RWPE2 (cell line): ENCODE data around the gene DPEP3.
A peak's percentile ranks its signal among the peaks of the same experiment; 100 is the strongest.
"Not testable (repeated sequence)": the region's sequence is repeated elsewhere in the genome, so short reads cannot be mapped to it uniquely, and the experiment has no call there.

Experiments
- ATAC-seq: fragments of 200-7000 bp; cut with Tn5 transposase; 3 replicates; pipeline ENCODE4 v1.9.1; 2021; ENCODE audit warnings: low read depth
- DNase-seq: peaks from one replicate; pipeline ENCODE4 v3.0.0-alpha.2; 2020; ENCODE audit warnings: low spot score
- H3K27ac ChIP-seq: fragments of 450-650 bp; 2 replicates; pipeline ENCODE4 v1.5.1; 2017; ENCODE audit warnings: mild to moderate bottlenecking; ENCODE audit not compliant: poor library complexity, severe bottlenecking
- H3K27me3 ChIP-seq: fragments of 250-450 bp; sonication (Bioruptor Pico); 2 replicates; pipeline ENCODE4 v1.5.1; 2021; ENCODE audit warnings: mild to moderate bottlenecking, moderate library complexity; ENCODE audit not compliant: insufficient read depth, poor library complexity, severe bottlenecking
- H3K36me3 ChIP-seq: fragments of 250-450 bp; sonication (Bioruptor Pico); 2 replicates; pipeline ENCODE4 v1.5.1; 2020; ENCODE audit warnings: low read depth, mild to moderate bottlenecking, moderate library complexity
- H3K4me1 ChIP-seq: fragments of 250-450 bp; sonication (Bioruptor Pico); 2 replicates; pipeline ENCODE4 v1.5.1; 2021; ENCODE audit warnings: mild to moderate bottlenecking, moderate library complexity; ENCODE audit not compliant: insufficient read depth, poor library complexity, severe bottlenecking
- H3K4me3 ChIP-seq: fragments of 250-450 bp; sonication (Bioruptor Pico); 2 replicates; pipeline ENCODE4 v1.5.1; 2021; ENCODE audit warnings: mild to moderate bottlenecking, moderate library complexity; ENCODE audit not compliant: severe bottlenecking
- H3K9me3 ChIP-seq: fragments of 250-450 bp; sonication (Bioruptor Pico); 2 replicates; pipeline ENCODE4 v1.5.1; 2021; ENCODE audit warnings: mild to moderate bottlenecking, moderate library complexity; ENCODE audit not compliant: severe bottlenecking
- TF ChIP-seq, protein P1 (sequence below): fragments of 450-650 bp; IDR thresholded peaks from one replicate; pipeline ENCODE4 v1.5.1; 2017; ENCODE audit warnings: mild to moderate bottlenecking, moderate library complexity; ENCODE audit not compliant: poor library complexity, severe bottlenecking

DPEP3 gene

DNA sequence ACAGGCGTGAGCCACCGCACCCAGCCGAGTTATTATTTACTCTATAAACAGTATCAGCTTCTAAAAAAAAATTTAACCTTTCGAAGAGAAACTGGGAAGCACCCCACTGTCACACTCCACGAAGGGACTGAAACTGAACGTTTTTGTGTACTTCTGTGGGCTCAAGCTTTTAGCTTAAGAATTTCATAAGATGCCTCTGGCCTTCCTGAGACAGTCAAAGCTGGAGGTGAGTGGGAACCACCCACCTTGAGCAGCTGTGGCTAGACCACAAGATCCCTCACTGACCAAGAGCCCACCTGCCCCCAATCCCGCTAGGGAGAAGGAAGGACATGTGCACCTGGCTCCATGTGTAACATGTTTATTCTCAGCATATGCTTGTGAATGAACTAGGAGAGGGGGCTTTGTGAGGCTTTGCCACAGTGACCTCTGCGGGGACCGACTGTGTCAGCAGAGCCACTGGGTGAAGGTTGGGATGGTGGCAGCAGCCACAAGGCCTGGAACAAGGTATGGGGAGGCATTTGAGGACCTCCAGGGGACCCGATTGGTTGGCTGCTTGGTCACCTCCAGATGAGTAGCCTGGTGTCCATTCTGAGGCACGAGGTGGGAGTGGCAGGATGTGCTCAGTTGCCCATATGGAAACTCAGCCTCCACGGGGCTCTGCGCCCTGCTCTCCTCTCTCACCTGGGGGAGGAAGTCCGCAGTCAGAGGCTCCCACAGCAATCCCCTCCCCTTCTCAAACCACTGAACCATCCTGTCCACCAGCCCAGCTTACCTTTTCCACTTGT is 4.8 kb downstream of the DPEP3 start:
- ATAC-seq (no peak), DNase-seq (no peak)
- H3K9me3 ChIP-seq, result no peaks in the 10 kb centered on the region
- TF ChIP-seq, protein P1, sequence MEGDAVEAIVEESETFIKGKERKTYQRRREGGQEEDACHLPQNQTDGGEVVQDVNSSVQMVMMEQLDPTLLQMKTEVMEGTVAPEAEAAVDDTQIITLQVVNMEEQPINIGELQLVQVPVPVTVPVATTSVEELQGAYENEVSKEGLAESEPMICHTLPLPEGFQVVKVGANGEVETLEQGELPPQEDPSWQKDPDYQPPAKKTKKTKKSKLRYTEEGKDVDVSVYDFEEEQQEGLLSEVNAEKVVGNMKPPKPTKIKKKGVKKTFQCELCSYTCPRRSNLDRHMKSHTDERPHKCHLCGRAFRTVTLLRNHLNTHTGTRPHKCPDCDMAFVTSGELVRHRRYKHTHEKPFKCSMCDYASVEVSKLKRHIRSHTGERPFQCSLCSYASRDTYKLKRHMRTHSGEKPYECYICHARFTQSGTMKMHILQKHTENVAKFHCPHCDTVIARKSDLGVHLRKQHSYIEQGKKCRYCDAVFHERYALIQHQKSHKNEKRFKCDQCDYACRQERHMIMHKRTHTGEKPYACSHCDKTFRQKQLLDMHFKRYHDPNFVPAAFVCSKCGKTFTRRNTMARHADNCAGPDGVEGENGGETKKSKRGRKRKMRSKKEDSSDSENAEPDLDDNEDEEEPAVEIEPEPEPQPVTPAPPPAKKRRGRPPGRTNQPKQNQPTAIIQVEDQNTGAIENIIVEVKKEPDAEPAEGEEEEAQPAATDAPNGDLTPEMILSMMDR, result no peak
- no peaks in the 10 kb centered on the region for H3K36me3 ChIP-seq
- no peak overlapping the region for H3K27ac ChIP-seq
- H3K4me1 ChIP-seq, result no peaks in the 10 kb centered on the region
- H3K4me3 ChIP-seq, result no peak overlapping the region
- H3K27me3 ChIP-seq, result no peaks in the 10 kb centered on the region

GRCh38 chr16:67972285-67972684 is 8.0 kb downstream of the DPEP3 start:
- not testable (repeated sequence) for DNase-seq, H3K27me3 ChIP-seq, H3K4me1 ChIP-seq, H3K9me3 ChIP-seq, ATAC-seq, H3K4me3 ChIP-seq, H3K27ac ChIP-seq, H3K36me3 ChIP-seq

DNA sequence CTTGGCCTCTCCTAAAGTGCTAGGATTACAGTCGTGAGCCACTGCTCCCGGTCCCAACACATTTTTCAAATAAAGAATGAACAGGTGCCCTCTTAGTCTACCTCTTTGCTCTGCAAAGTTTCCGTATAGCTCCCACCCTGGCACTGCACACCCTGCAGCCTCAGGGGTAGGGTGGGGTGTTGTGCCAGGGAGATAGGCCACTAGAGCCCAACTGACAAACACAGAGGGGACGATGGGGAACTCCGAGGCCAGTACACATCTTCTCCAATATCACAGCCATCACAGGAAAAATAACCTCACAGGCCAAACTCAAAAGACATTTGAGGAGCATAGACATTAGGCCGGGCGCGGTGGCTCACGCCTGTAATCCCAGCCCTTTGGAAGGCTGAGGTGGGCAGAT is 9.2 kb downstream of the DPEP3 start:
- Histone ChIP-seq H3K4me3 (no peak overlapping the region), H3K4me1 (peaks cover 13% of the 10 kb centered on the region), H3K36me3 (0 out of 2 replicates have a peak, but pooled peaks cover 7% of the 10 kb centered on the region), H3K9me3 (no peaks in the 10 kb centered on the region), H3K27me3 (no peaks in the 10 kb centered on the region), H3K27ac (no peak overlapping the region)
- DNase-seq (no peak), ATAC-seq (no peak)
- TF ChIP-seq, protein P1, result no peak

GRCh38 chr16:67969254-67970039 is 10.9 kb downstream of the DPEP3 start:
- Histone ChIP-seq H3K4me1 (peaks cover 16% of the 10 kb centered on the region), H3K27me3 (no peaks in the 10 kb centered on the region), H3K4me3 (peak overlapping the region; percentile 77), H3K27ac (peak overlapping the region; percentile 77), H3K9me3 (no peaks in the 10 kb centered on the region), H3K36me3 (0 out of 2 replicates have a peak, but pooled peaks cover 13% of the 10 kb centered on the region)
- TF ChIP-seq, protein P1, result no peak
- ATAC-seq, result no peak
- no peak for DNase-seq

DNA sequence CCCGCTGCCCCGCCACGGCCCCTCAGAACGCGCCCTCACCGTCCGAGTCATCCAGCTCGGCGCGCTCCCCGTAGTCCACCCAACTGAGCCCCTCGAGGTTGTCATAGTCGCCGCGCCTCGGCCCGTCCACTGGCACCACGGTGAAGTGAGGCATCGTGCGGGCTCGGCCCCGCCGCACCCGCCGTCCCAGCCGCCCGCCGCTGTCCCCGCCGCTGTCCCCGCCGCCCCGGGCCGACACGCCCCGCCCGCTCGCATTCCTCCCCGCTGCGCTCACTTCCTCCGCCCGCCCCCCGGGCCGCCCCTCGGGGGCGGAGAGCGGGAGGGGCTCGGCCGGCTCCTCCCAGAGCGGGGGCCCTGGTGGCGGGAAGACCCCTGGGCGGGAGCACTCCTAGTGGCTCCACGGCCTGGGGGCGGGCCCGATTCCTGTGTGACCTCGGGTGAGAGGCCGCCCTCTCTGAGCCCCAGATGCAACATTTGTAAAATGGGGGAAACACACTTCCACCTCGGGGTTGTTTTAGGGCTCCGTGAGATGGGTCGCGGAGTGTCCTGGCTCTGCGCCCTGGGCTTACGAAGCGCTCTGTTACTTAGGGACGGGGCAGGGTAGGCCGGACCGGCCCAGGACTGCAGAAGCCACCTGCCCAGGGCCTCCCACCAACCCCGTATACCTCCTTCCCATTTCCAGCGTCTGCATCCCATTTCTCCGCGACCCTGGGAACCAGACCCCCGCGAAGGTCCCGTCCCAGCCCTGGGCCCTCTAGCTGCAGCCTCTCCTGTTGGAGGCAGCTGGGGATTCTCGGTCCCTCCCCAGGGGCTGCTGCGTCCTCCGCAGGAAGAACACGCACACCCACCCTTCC is 11.7 kb downstream of the DPEP3 start, which contains the start of gene SLC12A4:
SLC12A4 (minus strand) TSS at position 238 of the 854 bp plus-strand sequence; CDS start at position 154, 84 bp downstream.
- TF ChIP-seq, protein P1, result peak; percentile 3
- Histone ChIP-seq H3K9me3 (no peaks in the 10 kb centered on the region), H3K27ac (peak within 1 kb of the TSS; percentile 77), H3K4me3 (peak within 1 kb of the TSS; percentile 77), H3K27me3 (no peaks in the 10 kb centered on the region), H3K36me3 (peaks cover 15% of the 10 kb centered on the region; the same call in 1 of the 2 replicates), H3K4me1 (peaks cover 16% of the 10 kb centered on the region)
- DNase-seq, result peak; percentile 90
- peak; percentile 72 for ATAC-seq
